ENCODE measurements around the gene GRID2. TPM values are rescaled to one million over a fixed set of nuclear protein-coding genes. Genes with fewer than 3 reads are reported as not detected.

The GRID2 gene
- total and polyA plus RNA-seq, 12 donors = 0.01 to 0.07 (median 0.07) TPM; not detected in 9

- intact Hi-C loops (cut with DNase I) = no loop called here
- Histone ChIP-seq H3K4me1 (no peaks in the 10 kb centered on the region), H3K36me3 (no peaks in the 10 kb centered on the region), H3K9me3 (peaks cover 0 to 6% (median 0%) of the 10 kb centered on the region in 11 donors), H3K27me3 (no peaks in the 10 kb centered on the region), H3K4me3 (no peak overlapping the region), H3K27ac (no peak overlapping the region)
- 78 to 87% methylated on average over 3 of the region's 3 CpGs for WGBS, 2 donors
- no peak for ATAC-seq
- DNase-seq = no peak
- TF ChIP-seq CTCF (IDR thresholded peaks at IDR 0.05) = no peak
Measured at GRCh38 chr4:92714640-92715039, 410.9 kb downstream of the GRID2 start.

- Histone ChIP-seq H3K36me3 (no peaks in the 10 kb centered on the region), H3K27me3 (no peaks in the 10 kb centered on the region), H3K27ac (no peak overlapping the region), H3K9me3 (no peaks in the 10 kb centered on the region), H3K4me1 (no peaks in the 10 kb centered on the region), H3K4me3 (no peak overlapping the region)
- intact Hi-C loops (cut with DNase I) = no loop called here
- DNase-seq = no peak
- TF ChIP-seq CTCF (IDR thresholded peaks at IDR 0.05) = no peak
- no peak for ATAC-seq
- WGBS, 2 donors = 23 to 25% methylated on average over 1 of the region's 1 CpG
Measured at GRCh38 chr4:92733231-92733630, 429.5 kb downstream of the GRID2 start.

GRCh38 chr4:92735025-92735665 lies 431.4 kb downstream of the GRID2 start:
- Histone ChIP-seq H3K27me3 (no peaks in the 10 kb centered on the region), H3K4me1 (no peaks in the 10 kb centered on the region), H3K9me3 (no peaks in the 10 kb centered on the region), H3K36me3 (no peaks in the 10 kb centered on the region), H3K4me3 (no peak overlapping the region), H3K27ac (no peak overlapping the region)
- WGBS, 2 donors = 83 to 88% methylated on average over 2 of the region's 2 CpGs
- no peak for ATAC-seq
- no peak for TF ChIP-seq CTCF (IDR thresholded peaks at IDR 0.05)
- intact Hi-C loops (cut with DNase I) = no loop called here
- DNase-seq = no peak

GRCh38 chr4:92760433-92760832 lies 456.7 kb downstream of the GRID2 start:
- H3K4me1 ChIP-seq = no peaks in the 10 kb centered on the region
- intact Hi-C loops (cut with DNase I) = no loop called here
- H3K4me3 ChIP-seq = no peak overlapping the region
- no peak for TF ChIP-seq CTCF (IDR thresholded peaks at IDR 0.05)
- no peaks in the 10 kb centered on the region for H3K27me3 ChIP-seq
- ATAC-seq (no peak), DNase-seq (no peak)
- H3K9me3 ChIP-seq = no peaks in the 10 kb centered on the region
- H3K27ac ChIP-seq = no peak overlapping the region
- no peaks in the 10 kb centered on the region for H3K36me3 ChIP-seq

Data from heart right ventricle (tissue), 16 donors.